Lower leg skin (tissue), 4 donors: Measurements from ENCODE around the gene AQP5. TPM values are rescaled to one million over a fixed set of nuclear protein-coding genes. Genes with fewer than 3 reads are reported as not detected.
"Not testable (repeated sequence)": the region's sequence is repeated elsewhere in the genome, so short reads cannot be mapped to it uniquely, and the experiment has no call there.

Source experiments
- DNase-seq, 2 donors: peaks; one replicate each; pipeline ENCODE4 v3.0.0-alpha.2; 2019; ENCODE audit warnings: low spot score in 2 of 2
- H3K4me3 ChIP-seq: fragments of 200-600 bp; sonication (generic); 2 replicates; pipeline ENCODE4 v1.5.1; 2017; ENCODE audit warnings: mild to moderate bottlenecking, low read depth; ENCODE audit not compliant: poor library complexity, severe bottlenecking
- CTCF ChIP-seq, 3 donors: fragments of 450-650 bp; IDR thresholded peaks; one replicate each; pipeline ENCODE4 v1.5.1; 2016; ENCODE audit warnings: antibody characterized with exemption in 3 of 3, mild to moderate bottlenecking in 3 of 3, moderate library complexity in 2 of 3
- POLR2A ChIP-seq, 2 donors: fragments of 450-650 bp; IDR thresholded peaks; one replicate each; pipeline ENCODE4 v1.6.1; 2016 to 2017; ENCODE audit warnings: antibody characterized with exemption in 2 of 2, mild to moderate bottlenecking in 1 of 2, moderate library complexity in 1 of 2
- WGBS, 2 donors: methylation state at CpG; one replicate each; pipeline ENCODE4 v1.1.5; 2018; 5-methylcytosine and 5-hydroxymethylcytosine counted together
- intact Hi-C: fragments of 100-400 bp; cut with DNase I; formaldehyde crosslinking; loops from one replicate; pipeline ENCODE4 v1.15.0; 2023; ENCODE audit warnings: low total_unique reads
- total RNA-seq, 4 donors: library from RNA; depleted of rRNA; stranded (reverse); fragments of >200 nt; gene quantifications; one replicate each; pipeline ENCODE4 v1.1.0, GENCODE V29; 2016

Gene AQP5
- total RNA-seq, 4 donors from 2014 or later, result 48.4 to 332 (median 203) TPM

- H3K4me3 ChIP-seq, result no peak overlapping the region
- WGBS, 2 donors, result 87 to 89% methylated on average over 9 of the region's 9 CpGs
- intact Hi-C loops, result no loop called here
- no peak for TF ChIP-seq CTCF (IDR thresholded peaks at IDR 0.05)
- TF ChIP-seq POLR2A (IDR thresholded peaks at IDR 0.05), result no peak
- peak in 1 of 2 donors; percentile 57 for DNase-seq
Measured at GRCh38 chr12:49984476-49985359, 23.0 kb downstream of the AQP5 start.

- 88 to 97% methylated on average over 5 of the region's 5 CpGs for WGBS, 2 donors
- intact Hi-C loops, result no loop called here
- DNase-seq, result peak in 1 of 2 donors; percentile 21
- TF ChIP-seq POLR2A (IDR thresholded peaks at IDR 0.05) (no peak), CTCF (IDR thresholded peaks at IDR 0.05) (no peak)
- no peak overlapping the region for H3K4me3 ChIP-seq
Measured at GRCh38 chr12:49985981-49986380, 24.3 kb downstream of the AQP5 start.

- WGBS, 2 donors, result 84 to 86% methylated on average over 3 of the region's 3 CpGs
- H3K4me3 ChIP-seq, DNase-seq, intact Hi-C loops: not testable (repeated sequence)
Measured at GRCh38 chr12:49986476-49986875, 24.8 kb downstream of the AQP5 start.

GRCh38 chr12:49987625-49988303, 26.1 kb downstream of the AQP5 start:
- intact Hi-C loops, result no loop called here
- TF ChIP-seq CTCF (IDR thresholded peaks at IDR 0.05) (no peak), POLR2A (IDR thresholded peaks at IDR 0.05) (no peak)
- DNase-seq, result no peak
- WGBS, 2 donors, result 86 to 87% methylated on average over 4 of the region's 4 CpGs
- H3K4me3 ChIP-seq, result no peak overlapping the region

- 93% methylated on average over 2 of the region's 2 CpGs for WGBS, 2 donors
- H3K4me3 ChIP-seq, intact Hi-C loops, DNase-seq: not testable (repeated sequence)
Measured at GRCh38 chr12:49989400-49989799, 27.7 kb downstream of the AQP5 start.

GRCh38 chr12:49990273-49990672, 28.6 kb downstream of the AQP5 start:
- no peak for DNase-seq
- WGBS, 2 donors, result 80 to 92% methylated on average over 4 of the region's 4 CpGs
- no peak for TF ChIP-seq POLR2A (IDR thresholded peaks at IDR 0.05)
- no peak for TF ChIP-seq CTCF (IDR thresholded peaks at IDR 0.05)
- no peak overlapping the region for H3K4me3 ChIP-seq
- intact Hi-C loops, result no loop called here
